ENCODE measurements around the gene MALSU1.
A peak's percentile ranks its signal among the peaks of the same experiment; 100 is the strongest.

DNA sequence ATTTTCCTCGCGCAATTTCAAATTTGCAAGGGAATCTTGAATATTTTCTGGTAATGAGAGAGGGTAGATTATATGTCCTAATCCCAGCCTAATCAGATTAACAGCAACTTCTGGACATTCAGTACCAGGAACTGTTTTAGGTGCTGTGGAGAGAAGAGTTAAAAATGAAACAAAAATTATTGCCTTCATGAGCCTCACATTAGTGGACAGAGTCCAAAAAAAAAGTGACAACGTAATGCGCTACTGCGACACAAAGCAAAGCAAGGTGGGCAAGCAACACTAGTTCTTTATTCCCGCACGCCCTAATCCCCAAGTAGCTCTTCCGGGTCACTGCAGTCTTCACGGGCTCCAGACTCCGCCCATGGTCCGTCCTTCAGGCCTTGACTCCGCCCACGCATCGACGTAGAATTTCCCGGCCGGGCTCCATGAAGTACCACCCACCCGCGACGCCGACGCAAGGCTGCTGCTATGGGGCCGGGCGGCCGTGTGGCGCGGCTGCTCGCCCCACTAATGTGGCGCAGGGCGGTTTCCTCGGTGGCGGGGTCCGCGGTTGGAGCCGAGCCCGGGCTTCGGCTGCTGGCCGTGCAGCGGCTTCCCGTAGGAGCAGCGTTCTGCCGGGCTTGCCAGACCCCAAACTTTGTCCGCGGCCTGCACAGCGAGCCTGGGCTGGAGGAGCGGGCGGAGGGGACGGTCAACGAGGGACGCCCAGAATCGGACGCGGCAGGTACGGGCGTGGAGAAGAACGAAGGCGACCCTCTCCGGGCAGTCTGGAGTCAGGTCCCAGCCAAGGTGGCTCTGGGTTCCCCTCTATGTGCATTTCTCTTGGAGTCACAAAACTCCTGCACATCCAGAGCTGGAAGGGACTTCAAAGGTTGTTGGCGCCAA lies at the start of gene MALSU1:
- TF ChIP-seq, protein P1, sequence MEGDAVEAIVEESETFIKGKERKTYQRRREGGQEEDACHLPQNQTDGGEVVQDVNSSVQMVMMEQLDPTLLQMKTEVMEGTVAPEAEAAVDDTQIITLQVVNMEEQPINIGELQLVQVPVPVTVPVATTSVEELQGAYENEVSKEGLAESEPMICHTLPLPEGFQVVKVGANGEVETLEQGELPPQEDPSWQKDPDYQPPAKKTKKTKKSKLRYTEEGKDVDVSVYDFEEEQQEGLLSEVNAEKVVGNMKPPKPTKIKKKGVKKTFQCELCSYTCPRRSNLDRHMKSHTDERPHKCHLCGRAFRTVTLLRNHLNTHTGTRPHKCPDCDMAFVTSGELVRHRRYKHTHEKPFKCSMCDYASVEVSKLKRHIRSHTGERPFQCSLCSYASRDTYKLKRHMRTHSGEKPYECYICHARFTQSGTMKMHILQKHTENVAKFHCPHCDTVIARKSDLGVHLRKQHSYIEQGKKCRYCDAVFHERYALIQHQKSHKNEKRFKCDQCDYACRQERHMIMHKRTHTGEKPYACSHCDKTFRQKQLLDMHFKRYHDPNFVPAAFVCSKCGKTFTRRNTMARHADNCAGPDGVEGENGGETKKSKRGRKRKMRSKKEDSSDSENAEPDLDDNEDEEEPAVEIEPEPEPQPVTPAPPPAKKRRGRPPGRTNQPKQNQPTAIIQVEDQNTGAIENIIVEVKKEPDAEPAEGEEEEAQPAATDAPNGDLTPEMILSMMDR (IDR thresholded peaks at IDR 0.05): no peak
- TF ChIP-seq POLR2A (IDR thresholded peaks at IDR 0.05): peak in 1 of 2 donors; percentile 81
- peak; percentile 92 to 98 for TF ChIP-seq POLR2AphosphoS5 (IDR thresholded peaks at IDR 0.05; ENCODE audit: insufficient read depth in 1 of 2, low read depth in 1 of 2)

Measured in vagina (tissue), 2 donors.